Measurements from ENCODE around the gene REC8.
A peak's percentile ranks its signal among the peaks of the same experiment; 100 is the strongest.
"Not testable (repeated sequence)": the region's sequence is repeated elsewhere in the genome, so short reads cannot be mapped to it uniquely, and the experiment has no call there.

The REC8 gene

DNA sequence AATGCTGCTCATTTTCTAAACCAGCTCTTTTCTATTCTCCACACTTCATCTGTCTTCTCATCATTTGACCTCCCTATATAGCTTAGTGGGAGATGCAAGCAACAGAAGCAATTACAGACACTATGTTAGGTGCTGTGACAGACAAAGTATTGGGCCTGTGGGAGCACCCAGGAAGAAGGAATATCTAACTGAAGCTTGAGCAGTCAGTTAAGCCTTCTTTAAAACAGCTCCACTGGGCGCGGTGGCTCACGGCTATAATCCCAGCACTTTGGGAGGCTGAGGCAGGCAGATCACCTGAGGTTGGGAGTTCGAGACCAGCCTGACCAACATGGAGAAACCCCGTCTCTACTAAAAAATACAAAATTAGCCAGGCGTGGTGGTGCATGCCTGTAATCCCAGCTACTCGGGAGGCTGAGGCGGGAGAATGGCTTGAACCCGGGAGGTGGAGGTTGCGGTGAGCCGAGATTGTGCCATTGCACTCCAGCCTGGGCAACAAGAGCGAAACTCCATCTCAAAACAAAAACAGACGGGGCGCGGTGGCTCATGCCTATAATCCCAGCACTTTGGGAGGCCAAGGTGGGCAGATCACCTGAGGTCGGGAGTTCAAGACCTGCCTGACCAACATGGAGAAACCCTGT is 31.5 kb downstream of the REC8 start:
- not testable (repeated sequence) for DNase-seq (ENCODE audit: low read depth, low spot score)

DNA sequence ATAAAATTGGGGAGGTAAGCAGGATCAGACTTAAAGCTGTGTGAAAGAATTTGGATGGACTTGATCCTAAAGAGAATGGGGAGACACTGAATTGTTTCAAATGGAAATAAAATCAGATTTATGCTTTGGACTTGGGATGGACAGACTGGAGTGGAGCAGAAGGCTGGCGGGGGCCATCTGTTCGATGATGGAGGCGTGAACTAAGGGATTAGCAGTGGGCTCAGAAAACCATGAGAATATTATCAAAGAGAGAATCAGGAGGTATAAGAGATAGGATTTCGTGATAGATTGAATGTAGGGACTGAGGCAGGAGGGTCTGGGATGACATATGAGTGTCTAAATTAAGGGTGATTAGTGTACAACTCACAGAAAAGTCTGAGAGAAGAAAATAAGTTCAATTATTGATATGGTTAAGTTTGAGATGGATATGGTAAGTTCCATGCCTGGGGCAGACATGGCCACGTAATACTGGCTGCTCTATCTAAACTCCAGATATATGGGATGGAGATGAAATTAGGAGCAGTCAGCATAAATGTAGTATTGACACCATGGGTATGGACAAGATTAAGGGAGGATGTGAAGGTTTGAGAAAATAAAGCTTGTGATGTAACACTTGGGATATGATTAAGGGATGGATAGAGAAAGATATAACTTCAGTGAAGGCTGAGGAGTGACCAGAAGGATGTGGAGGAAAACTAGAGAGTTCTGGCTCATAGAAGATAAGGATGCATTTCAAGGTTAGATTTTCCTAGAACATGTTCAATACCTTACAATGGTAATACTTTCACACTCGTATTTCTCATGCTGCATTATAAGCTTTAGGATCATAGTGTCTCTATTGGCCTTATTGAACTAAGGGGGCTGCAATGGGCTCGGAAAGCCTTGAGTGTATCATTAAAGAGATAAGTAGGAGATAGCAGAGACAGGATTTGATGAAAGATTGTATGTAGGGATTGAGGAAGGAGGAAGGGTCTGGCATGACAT is 32.6 kb downstream of the REC8 start:
- no peak for DNase-seq (ENCODE audit: low read depth, low spot score)

DNA sequence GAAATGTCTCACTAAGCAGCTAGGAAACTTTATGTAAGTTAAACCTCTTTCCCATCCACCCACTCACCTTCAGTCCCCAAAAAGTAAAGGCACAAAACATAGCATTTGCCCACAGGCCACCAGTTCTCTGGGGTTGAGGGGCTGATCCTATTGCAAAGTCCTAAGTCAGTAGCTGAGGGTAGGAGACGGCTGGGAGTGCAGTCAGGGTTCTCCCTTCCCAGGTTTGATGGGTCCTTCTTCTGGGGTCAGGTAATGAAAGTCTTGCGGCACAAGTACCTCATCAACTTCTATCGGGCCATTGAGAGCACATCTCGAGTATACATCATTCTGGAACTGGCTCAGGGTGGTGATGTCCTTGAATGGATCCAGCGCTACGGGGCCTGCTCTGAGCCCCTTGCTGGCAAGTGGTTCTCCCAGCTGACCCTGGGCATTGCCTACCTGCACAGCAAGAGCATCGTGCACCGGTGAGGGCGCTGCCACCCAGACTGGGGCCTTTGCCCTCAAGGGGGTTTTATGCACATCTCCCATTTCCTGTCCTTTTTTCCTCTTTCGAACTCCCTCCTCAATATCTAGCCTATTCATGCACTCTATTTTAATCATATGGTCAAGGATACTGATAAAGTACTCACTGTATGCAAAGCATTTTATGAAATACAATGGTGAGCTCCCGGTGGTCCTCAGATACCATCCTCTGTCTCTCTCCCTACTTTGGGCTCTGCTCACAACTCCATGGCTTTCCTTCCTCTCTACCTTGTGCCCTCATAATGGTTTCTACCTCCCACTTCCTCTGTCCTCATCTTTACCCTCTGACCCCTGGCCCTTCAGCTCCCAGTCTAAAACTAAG is 34.6 kb downstream of the REC8 start:
- no peak for DNase-seq (ENCODE audit: low read depth, low spot score)

DNA sequence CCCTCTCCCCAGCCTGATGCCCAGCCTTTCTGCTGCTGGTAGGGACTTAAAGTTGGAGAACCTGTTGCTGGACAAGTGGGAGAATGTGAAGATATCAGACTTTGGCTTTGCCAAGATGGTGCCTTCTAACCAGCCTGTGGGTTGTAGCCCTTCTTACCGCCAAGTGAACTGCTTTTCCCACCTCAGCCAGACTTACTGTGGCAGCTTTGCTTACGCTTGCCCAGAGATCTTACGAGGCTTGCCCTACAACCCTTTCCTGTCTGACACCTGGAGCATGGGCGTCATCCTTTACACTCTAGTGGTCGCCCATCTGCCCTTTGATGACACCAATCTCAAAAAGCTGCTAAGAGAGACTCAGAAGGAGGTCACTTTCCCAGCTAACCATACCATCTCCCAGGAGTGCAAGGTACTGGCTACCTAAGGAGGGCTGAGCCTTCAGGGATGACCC is 35.2 kb downstream of the REC8 start:
- no peak for DNase-seq (ENCODE audit: low read depth, low spot score)

DNA sequence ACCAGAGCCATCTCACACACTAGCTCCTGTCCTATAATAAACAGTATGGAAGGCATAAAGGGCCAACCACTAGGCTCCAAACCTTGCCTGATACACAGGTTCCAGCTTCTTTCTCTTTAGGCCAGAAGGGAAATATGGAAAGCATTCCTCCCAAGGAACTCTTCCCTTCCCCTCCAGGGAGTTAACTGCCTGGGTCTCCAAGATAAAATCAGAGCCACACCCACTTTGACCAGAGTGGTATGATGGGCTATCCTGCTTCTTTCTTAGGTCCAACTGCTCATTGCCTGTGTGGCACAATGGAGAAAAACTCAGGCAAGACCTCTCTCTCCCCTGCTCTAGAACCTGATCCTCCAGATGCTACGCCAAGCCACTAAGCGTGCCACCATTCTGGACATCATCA is 35.7 kb downstream of the REC8 start:
- DNase-seq (ENCODE audit: low read depth, low spot score) = no peak

DNA sequence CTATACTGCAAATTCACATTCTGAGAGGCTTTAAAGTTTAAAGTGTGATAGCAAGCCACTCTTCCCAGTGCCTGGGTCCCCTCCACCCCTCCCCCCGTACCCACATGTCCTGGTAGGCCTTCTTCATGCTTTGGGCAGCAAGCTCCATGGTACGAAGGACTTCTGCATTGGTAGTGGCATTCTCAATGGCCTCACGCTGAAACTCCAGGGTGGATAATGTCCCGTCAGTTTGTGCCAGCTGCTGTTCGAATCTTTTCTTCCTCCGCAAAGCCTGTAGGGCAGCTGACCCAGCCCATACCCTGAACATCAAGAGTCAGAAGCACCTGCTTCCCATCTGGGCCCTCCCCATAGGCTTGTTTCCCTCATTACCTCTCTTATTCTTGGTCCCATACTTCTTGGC is 39.4 kb downstream of the REC8 start:
- DNase-seq (ENCODE audit: low read depth, low spot score) = no peak

DNA sequence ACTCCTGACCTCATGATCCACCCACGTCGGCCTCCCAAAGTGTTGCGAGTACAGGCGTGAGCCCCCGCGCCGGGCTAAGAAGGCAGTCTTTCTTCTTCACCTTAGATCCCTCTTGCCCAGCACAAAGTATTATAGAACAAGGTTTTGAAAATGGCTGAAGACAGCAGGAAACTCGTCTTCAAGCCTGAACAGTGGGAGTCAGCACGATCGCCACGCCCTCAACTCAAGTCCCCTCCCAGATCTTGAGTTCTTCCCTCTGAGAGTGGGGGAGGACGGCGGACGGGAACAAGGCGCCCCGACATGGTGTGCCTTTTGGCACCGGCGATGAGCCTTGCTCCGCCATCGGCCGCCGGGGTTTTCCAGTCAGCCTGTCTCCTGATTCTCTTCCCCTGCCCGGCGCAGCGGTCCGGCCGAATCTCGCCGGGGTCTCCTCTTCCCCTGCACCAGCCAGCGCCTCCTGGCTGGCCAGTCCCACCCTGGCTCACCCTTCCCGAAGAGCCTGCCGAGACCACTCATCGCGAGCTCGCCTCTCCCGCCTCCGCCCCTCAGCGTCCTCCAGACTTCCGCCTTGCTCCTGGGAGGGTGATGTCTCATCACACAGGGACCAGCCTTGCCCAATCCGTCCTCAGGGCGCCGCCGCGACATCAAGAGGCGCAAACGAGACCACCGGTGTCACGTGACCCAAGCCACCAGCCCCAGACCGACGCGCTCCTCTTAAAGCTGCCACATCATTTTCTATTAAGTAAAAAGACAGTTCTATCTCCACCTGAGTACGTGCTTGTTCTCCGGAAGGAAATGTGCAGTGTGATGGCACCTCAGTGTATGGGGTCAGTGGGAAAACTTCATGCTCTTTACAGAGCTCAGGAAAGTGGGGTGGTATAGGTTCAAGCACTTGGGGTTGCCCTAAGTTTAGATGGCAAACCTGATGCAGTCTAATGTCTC is 41.3 kb downstream of the REC8 start, which contains the start of gene CHMP4A:
CHMP4A (minus strand) TSS at position 565 of the 942 bp plus-strand sequence; CDS start at position 516, 49 bp downstream.
- peak; percentile 96 for DNase-seq (ENCODE audit: low read depth, low spot score)

DNA sequence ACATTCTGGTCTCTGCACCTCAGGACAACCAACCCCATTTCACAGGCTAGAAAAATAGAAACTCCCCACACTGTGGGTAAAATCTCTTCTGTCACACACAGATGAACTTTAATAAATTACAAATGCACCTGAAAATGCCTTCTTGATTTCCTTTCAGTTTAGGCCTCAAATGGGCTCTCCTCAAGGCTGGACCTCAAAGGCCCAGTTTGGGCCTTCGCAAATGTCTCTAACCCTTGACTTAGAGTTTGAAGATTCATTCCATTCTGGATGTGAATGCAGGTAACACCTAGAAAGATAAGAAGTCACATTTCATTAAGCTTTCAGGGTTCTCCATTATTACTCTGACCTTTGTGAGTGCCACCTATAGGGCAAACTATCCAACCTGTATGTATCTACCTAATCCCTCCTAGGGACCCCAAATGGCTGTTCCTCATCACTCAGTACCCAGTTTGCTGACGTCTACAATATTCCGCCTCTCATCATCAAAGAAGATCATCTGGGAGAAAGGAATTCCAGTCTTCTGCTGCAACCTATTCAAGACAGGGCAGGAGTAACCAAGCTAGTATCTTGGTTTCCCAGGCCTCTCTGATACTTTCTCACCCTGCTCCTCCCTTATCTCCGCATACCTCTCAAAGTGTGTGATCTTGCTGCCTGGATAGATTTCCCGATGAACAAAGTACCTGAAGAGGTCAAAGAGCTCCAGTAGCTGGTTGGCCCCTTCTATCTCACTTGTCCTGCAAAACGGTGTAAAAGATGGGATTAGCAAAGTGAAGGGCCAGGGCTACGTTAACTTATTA is 42.2 kb downstream of the REC8 start:
- DNase-seq (ENCODE audit: low read depth, low spot score) = no peak

DNA sequence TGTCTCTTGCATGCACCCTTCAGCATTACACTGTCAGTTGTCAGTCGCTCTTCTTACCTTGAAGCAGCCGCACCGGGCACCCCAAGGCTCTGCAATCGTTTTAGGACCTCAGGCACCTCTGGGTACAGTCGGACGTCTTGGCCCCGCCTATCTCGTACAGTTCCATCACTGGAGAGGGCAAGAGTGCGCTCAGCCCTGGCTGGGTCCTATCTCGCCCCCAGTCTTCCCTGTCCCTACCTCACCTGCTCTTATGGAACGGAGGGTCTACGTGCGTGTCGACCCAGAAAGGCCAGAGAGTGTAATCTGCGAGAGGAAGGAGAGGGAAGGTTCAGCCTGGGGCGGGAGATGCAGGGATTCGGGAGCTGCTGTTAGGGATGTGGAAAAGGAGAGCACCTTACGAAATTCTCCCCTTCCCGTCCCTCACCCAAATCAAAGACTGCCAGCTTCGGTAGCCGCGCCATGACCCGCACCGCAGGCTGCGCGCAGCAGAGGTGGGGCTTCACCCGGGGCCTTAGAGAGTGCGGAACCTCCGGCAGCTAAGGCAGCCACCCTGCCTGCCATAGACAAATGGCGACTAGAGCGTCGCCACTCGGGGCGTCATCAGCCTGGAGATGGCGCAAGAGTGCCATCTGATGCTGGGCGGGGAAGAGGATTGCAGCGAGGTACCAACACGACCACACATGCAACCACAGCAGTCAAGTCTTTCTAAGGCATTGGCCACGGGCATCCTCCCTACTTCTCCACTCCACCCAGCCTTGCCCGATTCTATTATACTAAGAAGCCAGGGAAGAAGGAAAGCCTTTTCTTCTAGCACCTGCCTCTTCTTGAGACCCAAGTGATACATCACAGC is 43.8 kb downstream of the REC8 start, which contains the start of gene MDP1:
MDP1 (minus strand) TSS at position 572 of the 850 bp plus-strand sequence; CDS start at position 461, 111 bp downstream.
- DNase-seq (ENCODE audit: low read depth, low spot score) = peak; percentile 65

DNA sequence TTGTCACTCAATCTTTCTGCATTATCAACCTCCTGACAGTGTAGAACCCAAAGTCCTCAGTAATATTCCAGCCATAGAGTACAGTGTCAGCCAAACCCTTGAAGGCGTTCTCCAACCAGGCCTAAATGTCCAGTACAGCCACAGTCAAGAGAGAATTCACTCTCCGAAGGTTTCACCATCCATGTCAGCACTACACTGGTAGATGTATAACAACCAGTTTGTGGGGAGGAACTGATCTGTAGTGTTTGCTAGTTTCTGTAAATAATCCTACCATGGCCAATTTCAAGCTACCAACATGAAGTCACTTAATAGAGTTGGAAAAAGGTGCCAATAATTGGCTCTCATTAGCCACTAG is 44.4 kb downstream of the REC8 start:
- no peak for DNase-seq (ENCODE audit: low read depth, low spot score)

DNA sequence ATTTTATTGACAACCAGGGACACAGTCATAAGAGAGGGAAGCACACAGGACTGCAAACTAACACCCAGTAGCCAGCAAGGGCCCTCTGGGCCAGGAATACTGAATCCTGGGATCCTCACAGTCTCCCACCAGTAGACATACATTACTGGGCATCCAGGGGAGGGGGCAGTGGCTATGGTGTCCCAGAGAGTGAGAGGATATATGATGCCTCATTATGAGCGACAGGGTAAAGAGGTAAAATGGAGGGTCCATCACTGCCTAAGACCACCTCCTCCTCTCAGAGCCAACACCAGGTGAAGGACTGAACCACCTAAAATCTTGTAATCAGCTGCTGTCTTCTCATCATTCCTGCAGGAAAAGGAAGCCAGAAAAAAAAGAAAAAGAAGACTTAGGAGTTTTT is 45.0 kb downstream of the REC8 start:
- not testable (repeated sequence) for DNase-seq (ENCODE audit: low read depth, low spot score)

DNA sequence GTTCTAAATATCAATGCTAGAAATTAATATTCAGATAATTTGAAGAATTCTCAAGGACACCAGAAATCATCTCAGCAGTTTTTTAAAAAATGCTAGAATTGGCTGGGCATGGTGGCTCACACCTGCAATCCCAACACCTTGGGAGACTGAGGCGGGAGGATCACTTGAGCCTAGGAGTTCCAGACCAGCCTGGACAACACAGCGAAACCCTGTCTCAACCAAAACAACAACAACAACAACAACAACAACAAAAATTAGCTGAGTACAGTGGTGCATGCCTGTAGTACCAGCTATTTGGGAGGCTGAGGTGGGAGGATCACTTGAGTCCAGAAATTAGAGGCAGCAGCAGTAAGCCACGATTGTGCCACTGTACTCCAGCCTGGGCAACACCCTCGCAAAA is 47.2 kb downstream of the REC8 start:
- no peak for DNase-seq (ENCODE audit: low read depth, low spot score)

DNA sequence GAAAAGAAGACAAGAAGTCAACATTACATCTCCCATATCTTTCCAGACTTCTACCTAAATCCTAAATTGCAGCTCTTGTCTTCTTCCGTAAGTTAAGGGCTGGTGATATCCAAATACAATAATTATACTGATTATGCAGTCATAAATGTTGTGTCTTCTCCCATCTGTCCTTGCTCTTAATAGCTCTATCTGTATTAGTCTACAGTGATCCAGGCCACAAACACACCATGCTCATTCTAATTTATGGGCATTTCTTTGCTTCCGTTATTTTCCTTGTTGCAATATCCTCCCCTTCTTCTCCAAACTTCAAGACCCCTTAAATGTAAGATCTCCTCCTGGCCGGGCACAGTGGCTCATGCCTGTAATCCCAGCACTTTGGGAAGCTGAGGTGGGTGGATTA is 47.6 kb downstream of the REC8 start:
- no peak for DNase-seq (ENCODE audit: low read depth, low spot score)

DNA sequence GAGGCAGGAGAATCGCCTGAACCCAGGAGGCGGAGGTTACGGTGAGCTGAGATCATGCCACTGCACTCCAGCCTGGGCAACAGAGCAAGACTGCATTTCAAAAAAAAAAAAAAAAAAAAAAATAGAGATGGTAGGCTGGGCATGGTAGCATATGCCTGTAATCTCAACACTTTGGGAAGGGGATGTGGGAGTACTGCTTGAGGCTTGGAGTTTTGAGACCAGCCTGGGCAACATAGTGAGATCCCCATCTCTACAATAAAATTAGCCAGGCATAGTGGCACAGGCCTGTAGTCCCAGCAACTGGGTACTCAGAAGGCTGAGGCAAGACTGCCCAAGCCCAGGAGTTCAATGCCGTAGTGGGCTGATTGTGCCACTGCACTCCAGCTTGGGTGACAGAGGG is 51.1 kb downstream of the REC8 start:
- not testable (repeated sequence) for DNase-seq (ENCODE audit: low read depth, low spot score)

DNA sequence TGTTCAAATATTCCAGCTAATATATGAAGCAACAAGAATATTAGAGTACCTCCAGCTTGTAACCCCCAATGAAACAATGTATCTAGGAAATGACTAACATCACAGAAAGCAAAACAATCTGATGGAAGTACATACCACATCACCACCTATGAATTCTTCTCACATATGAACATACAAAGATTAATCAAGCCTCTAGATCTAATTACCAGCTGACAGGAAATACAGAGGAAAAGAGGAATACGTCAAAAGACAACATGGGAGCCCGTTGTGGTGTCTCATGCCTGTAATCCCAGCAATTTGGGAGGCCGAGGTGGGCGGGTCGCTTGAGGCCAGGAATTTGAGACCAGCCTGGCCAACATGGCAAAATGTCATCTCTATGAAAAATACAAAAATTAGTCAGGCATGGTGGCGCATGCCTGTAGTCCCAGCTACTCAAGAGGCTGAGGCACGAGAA is 52.8 kb downstream of the REC8 start:
- DNase-seq (ENCODE audit: low read depth, low spot score) = no peak

DNA sequence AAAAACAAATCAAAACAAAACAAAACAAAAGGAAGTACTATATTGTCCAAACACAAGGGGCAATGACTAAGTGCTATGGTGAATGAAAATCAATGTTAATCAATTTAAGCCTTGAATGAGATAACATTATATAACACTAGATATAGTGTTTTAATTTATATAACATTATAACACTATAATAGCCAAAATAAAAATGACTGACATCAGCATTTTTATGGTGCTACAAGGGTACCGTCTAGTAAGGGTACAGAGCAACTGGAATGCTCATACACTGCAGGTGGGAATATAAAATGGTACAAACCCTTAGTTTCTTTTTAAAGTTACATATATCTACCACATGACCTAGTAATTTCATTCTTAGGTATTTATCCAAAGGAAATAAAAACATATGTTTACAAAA is 54.6 kb downstream of the REC8 start:
- no peak for DNase-seq (ENCODE audit: low read depth, low spot score)

DNA sequence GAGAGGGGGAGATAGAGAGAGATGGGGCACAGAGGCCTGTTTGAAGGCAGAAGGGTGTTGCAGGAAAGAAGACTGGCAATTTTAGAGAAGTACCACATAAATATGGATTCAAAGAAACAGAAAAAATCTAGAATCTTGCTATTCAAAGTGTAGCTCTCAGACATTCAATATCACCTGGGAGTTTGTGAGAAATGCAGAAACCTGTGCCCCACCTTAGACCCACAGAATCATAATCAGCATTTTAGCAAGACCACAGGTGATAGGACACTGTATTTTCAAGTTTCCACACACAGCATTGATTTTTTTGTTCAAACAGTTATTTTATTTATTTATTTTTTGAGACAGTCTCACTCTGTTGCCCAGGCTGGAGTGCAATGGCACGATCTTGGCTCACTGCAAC is 57.0 kb downstream of the REC8 start:
- DNase-seq (ENCODE audit: low read depth, low spot score) = no peak
